Measurements from ENCODE around the gene SGPP2.

DNA sequence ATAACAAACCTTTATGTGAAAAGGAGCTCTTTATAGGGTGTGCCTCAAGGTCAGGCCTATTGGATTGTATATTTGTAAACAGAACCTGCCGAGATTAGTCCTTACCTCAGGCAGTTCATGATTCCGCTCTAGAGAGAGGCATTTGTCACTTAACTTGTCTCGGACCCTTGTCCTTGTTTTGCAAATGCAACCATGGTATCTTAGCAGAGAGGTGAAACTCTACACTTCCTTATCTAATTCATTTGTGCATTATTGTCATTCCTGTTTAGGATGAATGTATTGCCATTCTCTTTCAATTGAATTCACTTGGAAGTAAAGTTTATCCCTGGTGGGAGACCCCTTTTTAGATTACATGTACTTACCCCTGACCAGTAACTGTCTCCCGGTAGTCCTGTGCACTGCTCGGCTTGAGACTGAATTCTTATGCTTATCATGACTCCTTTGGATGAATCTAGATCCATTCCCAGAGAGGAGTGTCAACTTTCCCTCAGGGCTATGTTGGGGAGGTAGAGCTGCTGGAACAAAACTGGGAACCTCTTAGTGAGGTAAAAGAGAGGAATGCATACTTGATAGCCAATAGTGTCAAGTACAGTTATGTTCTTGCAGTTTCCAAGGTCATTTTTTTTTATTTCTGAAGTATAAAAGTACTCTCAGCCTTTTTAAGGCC lies 46.6 kb downstream of the SGPP2 start:
- TF ChIP-seq, protein P1, sequence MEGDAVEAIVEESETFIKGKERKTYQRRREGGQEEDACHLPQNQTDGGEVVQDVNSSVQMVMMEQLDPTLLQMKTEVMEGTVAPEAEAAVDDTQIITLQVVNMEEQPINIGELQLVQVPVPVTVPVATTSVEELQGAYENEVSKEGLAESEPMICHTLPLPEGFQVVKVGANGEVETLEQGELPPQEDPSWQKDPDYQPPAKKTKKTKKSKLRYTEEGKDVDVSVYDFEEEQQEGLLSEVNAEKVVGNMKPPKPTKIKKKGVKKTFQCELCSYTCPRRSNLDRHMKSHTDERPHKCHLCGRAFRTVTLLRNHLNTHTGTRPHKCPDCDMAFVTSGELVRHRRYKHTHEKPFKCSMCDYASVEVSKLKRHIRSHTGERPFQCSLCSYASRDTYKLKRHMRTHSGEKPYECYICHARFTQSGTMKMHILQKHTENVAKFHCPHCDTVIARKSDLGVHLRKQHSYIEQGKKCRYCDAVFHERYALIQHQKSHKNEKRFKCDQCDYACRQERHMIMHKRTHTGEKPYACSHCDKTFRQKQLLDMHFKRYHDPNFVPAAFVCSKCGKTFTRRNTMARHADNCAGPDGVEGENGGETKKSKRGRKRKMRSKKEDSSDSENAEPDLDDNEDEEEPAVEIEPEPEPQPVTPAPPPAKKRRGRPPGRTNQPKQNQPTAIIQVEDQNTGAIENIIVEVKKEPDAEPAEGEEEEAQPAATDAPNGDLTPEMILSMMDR (IDR thresholded peaks at IDR 0.05; ENCODE audit: insufficient read depth, low read depth, low read length): no peak
- no peak for TF ChIP-seq EZH2 (IDR thresholded peaks at IDR 0.05; ENCODE audit: insufficient read depth, low read length)

Measured in astrocyte (in vitro differentiated cells and primary cell).